ENCODE data around the gene POLRMT.

DNA sequence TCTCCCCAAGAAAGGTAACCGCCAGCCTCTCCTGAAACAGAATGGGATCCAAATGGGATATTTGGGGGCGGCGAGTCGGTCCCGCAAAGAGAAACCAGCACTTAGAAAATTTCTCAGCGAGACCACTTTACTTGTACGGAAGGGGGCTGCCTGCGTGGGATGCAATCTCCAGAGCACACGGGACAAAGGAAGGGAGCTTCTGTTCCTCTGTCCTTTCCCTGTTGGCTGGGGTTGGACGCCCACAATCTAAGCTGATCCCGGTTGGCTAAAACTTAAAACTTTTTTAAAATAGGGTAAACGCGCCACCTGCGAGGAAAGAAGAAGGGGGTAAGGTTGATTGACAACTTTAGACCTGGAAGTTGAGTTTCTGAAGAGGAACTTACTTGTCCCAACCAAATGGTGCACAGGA lies 61.8 kb downstream of the POLRMT start:
- TF ChIP-seq TCF4 (CRISPR knock-in tag; IDR thresholded peaks at IDR 0.05; ENCODE audit: borderline replicate concordance): no peak
- TF ChIP-seq, protein P1, sequence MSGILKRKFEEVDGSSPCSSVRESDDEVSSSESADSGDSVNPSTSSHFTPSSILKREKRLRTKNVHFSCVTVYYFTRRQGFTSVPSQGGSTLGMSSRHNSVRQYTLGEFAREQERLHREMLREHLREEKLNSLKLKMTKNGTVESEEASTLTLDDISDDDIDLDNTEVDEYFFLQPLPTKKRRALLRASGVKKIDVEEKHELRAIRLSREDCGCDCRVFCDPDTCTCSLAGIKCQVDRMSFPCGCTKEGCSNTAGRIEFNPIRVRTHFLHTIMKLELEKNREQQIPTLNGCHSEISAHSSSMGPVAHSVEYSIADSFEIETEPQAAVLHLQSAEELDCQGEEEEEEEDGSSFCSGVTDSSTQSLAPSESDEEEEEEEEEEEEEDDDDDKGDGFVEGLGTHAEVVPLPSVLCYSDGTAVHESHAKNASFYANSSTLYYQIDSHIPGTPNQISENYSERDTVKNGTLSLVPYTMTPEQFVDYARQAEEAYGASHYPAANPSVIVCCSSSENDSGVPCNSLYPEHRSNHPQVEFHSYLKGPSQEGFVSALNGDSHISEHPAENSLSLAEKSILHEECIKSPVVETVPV (CRISPR knock-in tag; IDR thresholded peaks at IDR 0.05): no peak

Measured in SK-N-SH treated with all-trans-retinoic acid at 6 μM for 48 hours (cell line).